NCI-H1436 (cell line): ENCODE measurements around the gene XRCC4.
"Not testable (repeated sequence)": the region's sequence is repeated elsewhere in the genome, so short reads cannot be mapped to it uniquely, and the experiment has no call there.

Experiments
- DNase-seq: peaks from one replicate; lab custom pipeline; 2025; lab: John Stamatoyannopoulos, UW

Gene XRCC4

DNA sequence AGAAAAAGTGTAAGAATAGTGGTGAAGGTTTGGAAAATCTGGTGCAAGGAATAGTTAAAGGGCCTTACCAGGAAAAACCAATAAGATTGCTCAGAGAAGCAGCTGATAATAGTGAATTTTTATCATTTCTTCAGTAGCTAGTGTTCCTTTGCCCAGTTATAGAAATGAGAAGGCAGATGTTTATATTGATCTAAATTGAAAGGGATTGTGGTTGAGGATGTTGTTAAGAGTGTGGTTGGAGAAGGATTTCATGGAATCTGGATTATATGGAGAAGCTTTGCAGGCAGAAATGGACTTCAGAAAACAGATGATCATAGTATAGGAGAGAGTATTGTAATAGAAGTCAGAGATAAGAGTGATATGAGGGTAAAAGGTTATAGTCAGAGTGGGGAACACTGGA lies 102.6 kb downstream of the XRCC4 start:
- DNase-seq: no peak

DNA sequence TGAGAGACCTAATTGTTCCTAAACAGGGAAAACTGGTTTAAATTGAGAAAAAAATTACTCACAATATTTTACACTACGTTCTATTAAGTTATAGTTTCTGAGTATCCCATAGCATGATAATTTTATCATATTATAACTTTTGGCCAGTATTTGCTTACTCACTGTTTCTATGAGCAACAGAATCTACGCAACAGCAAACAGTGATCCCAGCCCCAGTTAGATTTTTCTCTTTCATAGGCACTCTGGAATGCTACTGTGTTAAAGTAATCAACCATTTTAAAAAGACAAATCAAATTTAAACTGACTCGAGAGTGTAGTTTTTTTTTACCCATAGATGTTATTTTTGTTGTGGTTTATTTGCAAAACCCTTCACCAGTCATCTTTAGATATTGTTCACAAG lies 107.2 kb downstream of the XRCC4 start:
- DNase-seq: no peak

DNA sequence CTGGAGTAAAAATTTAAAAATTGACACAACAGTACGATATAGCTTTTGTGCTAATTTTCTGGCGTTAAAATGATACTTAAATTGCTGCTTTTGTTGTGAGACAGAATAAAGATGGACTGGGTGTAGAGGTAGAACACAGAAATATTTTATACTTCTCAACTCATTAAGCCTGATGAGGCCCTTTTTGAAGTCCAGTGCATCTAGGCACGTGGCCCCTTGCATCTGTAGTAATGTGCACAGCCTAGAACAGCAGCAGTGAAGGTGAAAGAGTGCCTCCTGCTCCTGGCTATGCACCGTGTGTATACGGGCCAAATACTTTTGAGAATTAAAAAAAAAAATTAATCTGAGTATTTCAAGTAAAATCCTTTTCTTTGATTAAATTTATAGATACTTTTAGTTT lies 115.6 kb downstream of the XRCC4 start:
- DNase-seq: no peak

DNA sequence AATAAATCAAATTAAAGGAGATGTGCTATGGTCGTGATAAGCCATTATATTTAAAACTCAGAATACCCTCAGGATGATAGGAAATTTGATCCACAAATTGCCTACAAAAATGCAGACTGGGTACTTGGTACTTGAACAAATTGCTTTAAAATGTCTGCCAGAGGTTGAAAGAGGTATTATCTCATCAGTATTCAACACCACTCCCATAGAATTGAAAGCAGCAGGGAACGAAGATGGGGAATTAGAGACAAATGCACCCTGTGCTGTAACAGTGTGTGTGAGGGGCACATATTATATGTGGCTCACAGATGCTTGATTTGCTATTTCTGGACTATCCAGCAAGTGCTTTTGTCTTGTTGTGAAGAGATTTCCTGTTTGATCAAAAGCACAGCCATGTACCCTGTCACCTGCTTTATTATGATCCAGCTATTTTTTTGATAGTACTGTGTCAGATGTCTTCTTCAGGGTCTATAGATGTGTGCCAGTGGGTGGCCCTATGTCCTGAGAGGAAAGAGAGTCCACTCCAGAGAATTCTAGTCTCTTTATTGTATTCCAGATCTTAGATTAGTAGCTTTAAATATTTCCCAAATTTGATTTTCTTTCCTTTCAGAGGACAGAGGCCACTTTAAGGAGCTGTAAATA lies 120.1 kb downstream of the XRCC4 start:
- peak; percentile 27 for DNase-seq

DNA sequence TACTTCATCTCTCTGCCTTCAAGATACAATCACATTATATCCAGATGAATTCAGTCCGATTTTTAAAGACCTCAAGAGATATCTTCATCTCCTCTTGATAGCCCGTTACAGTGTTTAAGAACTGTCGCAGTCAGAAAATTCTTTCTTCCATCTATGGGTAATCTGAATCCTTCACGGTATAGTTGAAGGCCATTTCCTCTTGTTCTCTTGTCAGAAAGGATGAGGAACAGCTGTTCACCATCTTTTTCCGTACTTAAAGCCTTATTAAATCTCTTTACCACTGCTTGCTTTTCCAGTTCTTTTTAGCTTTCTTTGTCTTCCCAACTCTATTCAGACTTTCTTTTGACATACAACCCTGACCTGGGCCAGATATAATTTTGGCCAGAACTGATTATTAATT lies 121.8 kb downstream of the XRCC4 start:
- peak; percentile 16 for DNase-seq

DNA sequence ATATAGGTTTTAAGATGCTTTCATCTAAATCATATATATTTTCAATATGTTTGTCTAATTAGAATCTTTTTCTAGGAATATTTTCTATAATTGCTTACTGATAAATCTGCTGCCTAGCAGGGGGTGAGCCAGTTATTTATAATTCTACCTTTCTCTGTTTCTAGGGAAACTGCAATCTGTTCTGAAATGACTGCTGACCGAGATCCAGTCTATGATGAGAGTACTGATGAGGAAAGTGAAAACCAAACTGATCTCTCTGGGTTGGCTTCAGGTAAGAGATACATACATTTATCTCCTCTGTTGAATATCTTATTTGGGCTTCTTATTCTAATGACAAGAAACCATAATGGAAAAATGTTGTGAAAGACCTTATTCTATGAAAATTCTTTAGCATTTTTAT lies 127.3 kb downstream of the XRCC4 start:
- DNase-seq: no peak

DNA sequence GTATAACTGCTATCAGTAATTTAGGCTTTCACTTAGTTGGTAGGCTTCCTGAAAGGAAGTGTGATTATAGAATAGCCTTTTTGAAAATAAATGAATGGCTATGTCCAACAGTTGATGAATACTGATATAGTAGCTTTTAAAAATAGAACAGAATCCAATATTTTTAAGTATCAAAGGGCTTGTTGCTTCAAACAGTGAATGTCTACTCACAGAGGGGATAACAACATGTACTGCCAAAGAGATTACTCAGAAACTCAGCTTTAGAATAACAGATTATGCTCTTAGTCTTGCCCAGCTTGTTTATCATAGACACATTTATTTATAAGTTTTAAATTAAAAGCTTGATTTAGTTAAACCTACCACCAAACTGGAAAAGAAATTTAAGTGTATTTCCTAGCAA lies 132.6 kb downstream of the XRCC4 start:
- no peak for DNase-seq

DNA sequence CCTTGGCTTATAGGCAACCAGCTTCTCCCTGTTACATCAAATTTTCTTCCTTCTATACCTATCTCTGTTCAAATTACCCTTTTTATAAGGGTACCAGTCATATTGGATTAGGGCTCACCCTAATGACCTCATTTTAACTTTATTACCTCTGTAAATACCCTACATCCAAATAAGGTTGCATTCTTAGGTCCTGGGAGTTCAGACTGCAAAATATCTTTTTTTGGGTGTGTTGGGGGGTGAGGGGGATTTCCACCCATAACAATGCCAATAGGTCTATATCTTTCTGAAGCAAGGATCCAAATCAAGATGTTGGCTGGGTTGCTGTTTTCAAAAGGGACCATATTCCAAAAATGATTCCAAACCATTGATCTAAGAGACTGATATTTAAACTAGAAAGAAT lies 141.7 kb downstream of the XRCC4 start:
- no peak for DNase-seq

DNA sequence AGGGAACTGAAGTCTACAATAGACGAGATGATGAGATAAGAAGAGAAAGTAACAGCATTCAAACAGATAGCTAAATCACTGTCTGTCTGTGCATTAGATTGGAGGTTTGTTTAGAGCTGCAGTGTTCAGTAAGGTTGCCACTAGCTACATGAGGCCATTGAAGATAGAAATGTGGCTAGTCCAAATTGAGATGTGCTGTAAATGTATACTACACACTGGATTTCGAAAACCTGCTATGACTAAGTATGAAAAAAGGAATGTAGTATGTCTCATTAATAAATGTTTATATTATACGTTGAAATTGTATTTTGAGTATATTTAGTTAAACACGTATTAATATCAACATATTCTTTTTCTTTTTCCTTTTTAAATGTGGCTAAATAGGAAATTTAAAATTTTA lies 142.1 kb downstream of the XRCC4 start:
- DNase-seq: no peak

DNA sequence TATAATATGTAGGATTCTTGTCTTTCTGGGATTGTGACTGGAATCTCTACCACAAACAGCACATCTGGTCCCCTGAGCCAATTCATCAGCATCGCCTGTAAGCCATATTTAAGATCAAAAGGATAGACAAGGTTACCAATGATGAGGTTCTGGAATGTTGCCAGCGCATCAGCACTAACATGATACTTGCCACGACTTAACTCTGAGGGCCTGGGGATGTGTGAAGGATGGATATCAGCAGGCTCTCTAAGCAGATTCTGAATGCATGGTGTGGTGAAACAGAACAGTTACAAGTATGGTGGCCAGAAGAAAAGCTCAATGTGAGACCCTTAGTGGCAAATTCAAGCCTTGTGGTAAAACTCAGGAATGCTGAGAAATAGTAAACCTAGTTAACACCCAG lies 143.0 kb downstream of the XRCC4 start:
- no peak for DNase-seq

DNA sequence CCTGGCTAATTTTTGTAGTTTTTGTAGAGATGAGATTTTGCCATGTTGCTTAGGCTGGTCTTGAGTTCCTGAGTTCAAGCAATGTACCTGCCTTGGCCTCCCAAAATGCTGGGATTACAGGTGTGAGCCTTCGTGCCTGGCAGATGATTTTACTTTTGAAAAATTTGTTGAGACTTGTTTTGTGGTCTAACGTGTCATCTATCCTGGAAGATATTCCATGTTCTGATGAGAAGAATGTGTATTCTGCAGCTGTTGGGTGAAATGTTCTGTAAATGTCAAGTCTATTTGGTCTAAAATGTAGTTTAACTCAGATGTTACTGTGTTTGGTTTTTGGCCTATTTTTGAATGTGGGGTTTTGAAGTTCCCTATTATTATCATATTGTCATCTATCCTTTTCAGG lies 145.6 kb downstream of the XRCC4 start:
- DNase-seq: no peak

DNA sequence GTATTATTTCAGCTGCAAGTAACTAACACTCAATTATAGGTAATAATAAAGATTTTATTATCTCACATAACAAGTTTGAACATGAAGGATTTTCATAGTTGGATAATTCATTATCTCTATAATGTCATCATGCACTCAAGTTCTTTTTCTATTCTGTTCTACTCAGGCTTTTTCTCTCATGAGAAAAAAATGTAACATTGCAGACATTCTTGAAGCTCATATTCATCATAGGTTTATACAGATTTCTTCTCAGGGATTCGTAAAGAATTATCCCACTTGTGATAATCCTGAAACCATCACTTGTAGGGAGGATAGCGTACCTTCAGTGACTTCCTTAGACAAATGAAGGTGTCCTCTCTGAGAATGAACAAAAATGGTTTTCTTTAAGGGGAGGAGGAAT lies 150.3 kb downstream of the XRCC4 start:
- DNase-seq: no peak

DNA sequence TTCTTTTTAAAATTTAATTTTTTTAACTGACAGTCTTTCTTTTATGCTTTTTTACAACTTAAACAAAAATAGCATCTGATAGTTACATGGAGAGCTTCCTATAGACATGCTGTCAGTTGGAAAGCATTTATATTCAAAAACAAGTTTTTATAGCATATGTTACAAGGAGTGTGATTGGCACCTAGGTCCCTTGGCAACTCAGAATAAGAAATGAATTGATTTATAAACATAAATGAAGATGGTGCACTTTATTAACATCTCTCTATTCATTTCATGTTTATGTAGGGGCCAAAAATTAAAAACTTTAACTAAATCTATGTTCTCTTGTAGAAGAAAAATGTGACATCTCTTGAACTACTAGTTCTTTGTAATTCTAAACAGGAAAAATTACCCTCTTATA lies 153.2 kb downstream of the XRCC4 start:
- DNase-seq: no peak

DNA sequence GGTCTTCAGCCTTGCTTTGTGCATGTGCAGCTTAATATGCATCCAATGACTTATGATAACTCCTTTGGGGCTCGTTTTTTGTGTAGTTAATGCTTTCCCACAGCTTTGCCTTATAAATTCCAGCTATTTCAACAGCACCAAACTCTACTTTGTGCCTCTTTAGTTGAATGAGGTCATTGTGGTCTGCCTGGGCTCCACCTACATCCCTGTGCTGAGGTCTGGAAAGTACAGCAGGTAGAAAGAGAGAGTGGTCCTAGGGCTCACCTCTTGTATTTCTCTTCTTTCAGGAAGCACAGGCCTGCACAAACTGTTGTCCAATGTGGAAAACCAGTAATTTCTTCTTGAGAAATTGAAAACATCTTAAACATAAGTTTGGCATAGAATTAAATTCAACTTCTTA lies 167.2 kb downstream of the XRCC4 start:
- DNase-seq: no peak

DNA sequence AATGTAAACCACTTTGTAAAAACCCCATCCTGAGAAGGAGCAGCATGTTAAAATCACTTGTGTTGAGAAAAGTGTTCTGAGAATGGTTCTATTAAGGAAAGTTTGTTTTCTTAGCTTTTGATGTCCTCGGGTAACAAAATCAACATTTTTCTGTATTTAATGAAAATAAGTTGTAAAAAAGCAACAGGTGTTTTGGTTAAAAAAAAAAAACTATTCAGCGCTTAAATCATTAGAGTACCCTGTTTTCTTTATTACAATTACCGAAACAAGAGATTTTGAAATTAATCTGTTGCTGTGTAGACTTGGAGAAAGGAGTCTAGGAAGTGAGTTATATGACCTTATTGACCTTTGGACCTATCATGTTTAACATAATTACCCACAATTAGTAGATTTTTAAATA lies 167.7 kb downstream of the XRCC4 start:
- DNase-seq: no peak

DNA sequence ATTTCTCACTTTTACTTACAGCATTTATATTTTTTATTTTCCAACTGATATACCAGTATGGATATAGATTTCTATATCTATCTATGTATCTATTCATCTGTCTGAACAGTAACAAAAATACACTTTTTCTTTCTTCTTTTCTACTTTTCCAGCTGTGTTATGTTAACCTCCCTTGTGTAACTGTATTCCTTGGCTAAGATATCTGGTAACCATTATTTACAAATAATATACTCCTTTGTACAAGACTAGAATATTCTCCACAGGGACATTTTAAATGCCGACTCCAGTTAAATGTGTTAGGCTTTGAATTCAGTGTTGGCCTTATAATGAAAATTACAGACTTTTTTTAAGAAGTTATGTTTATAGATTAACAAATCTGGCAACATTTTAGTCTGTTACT lies 168.7 kb downstream of the XRCC4 start:
- DNase-seq: no peak

DNA sequence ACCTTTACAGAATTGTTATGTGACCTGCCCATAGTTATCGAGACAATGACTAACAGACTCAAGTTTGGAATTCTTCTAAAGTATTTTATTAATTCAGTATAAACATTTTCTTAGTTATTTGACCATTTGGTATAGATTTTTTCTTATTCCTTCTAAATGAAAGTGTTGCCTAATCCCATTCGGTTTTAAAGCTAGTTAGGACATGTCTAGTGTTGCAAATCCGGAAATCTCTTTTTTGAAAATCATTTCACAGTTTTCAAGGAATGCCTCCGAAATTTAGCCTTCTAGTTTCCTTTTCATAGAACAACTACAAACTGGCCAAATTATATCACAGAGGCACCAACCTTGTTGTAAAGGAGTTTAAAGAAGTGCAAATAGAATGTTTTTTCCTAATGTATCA lies 171.8 kb downstream of the XRCC4 start:
- DNase-seq: no peak

DNA sequence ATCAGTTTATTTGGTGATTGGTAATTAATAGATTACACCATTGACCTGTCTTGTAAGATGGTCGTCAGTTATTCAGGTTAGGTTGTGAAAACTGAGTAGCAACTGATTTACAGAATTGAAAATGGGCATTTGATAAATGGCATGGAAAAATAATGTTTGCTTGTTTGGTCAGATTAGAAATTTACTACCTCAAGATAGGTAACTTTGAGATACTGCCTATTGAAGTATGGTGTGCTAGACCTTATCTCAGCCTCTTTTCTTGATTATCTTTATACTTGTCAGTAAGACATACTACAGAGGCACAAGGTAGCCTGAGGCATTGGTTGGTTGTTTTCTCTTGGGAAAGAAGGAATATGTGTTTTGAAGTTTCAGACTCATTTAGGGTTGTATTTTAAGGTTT lies 174.5 kb downstream of the XRCC4 start:
- no peak for DNase-seq

DNA sequence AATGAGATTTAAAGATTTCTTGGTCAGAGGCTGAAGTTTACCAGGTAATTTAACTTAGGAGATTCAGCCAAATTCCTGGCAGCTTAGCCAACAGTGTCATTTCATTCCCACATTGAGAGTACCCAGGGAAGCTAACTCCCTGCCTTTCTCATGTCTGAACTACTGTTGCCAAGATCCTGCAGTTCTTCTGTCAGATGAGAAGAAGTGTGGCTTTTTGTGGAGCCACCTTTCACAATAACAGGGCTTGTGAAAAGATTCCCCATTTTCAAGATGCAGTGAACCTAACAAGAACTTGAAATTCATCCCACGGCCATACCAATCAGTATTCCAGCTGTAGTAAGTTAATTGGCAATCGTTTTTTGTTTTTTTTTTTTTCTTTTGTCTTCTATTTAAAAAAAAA lies 176.4 kb downstream of the XRCC4 start:
- no peak for DNase-seq

DNA sequence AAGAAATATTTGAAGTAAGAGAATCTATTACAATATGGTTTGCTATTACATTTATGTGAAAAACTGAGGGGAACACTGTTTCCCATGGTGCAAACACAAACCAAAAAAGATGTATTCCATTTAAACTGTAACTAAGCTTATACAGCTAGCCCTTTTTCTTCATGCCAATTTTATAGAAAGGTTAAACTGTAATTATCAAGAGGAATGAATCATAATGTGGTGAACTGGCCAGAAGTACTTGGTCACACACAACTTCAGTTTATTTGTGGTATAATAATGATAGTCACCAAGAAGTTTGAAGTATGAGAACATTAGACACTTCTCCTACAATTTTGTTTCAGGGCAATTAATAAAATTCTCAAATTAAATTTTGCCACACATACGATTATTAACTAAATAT lies 177.9 kb downstream of the XRCC4 start:
- no peak for DNase-seq

DNA sequence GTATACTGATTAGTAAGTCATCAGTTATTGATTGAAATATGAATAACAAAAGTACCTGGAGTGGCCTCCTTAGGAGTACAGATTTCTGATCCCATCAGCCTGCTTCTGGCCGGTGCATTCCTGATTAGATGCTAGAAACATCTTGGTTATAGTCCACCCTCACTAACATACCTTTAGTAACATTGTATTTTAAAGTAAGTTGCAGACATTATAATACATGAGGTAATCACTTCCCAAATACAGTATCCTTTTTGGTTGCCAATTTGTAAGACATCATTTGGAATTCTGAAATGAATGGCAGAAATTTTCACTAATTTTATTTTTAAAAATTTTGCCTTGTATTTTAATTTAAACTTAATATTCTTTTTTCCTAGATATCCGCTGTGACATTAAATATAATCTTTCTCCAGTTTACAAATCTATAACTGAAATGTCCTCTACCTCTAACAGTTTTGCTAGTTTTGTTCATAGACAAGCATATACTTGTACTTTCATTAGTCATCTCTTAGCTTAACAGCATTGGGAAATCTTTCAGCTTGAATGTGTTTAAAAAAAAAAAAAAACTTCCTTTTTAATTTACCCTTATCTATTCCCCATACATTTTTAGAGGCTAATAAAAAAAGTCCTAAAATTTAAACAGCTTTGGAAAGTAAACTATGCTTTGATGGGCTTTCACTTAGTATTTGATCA lies 178.9 kb downstream of the XRCC4 start:
- no peak for DNase-seq

DNA sequence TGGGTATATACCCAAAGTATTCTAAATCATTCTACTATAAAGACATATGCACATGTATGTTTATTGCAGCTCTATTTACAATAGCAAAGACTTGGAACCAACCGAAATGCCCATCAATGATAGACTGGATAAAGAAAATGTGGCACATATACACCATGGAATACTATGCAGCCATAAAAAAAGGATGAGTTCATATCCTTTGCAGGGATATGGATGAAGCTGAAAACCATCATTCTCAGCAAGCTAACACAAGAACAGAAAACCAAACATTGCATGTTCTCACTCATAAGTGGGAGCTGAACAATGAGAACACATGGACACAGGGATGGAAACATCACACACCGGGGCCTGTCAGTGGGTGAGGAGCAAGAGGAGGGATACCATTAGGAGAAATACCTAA lies 180.3 kb downstream of the XRCC4 start:
- not testable (repeated sequence) for DNase-seq

DNA sequence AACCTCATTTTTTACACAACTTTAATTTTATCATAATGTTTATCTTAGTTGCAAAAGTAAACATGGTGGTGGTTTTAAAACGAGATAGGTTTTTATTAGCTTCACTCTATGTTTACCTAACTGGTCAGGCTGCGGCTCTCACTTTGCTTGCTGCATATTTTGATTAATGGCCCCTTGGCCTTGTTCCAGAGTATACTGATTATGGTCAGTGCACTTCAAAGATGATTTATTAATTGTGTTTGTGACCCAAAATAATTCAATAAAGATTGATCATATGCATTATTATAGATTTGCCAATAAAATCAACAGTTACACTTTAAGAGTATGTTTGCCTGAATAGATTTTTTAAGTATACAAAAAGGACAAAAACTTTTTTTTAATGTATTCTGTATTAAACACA lies 188.0 kb downstream of the XRCC4 start:
- DNase-seq: no peak

DNA sequence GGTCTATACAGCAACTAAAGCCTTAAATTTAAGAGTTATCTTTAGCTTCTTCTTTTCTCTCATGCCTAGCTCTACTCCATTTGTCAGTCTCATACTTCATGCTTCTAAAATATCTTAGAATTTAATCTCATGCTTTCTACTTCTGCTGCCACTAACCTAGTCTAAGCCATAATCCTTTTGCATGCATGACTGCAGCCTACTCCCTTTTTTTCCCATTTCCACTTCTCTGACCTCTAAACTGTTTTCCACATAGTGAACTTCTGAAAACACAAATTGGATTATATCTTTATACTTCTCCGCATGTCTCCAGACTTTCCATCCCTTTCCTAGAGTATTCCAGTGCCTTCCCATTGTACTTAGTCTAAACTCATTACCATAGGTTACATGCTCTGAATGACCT lies 193.0 kb downstream of the XRCC4 start:
- no peak for DNase-seq
